Retinal pigment epithelial cell (primary cell): Measurements from ENCODE around the gene EXOC6B.

Experiments
- DNase-seq: peaks from one replicate; pipeline ENCODE4 v3.0.0-alpha.2; 2010; ENCODE audit warnings: low read depth
- H3K4me3 ChIP-seq: 2 replicates; pipeline ENCODE4 v1.5.1; 2011; ENCODE audit warnings: mild to moderate bottlenecking, low read length, control low read depth, moderate library complexity
- CTCF ChIP-seq: conservative IDR thresholded peaks from 2 replicates; pipeline ENCODE4 v1.5.1; 2011; ENCODE audit warnings: low read depth, low read length, control low read depth, inconsistent platforms

EXOC6B gene

GRCh38 chr2:72475246-72475645 lies 350.6 kb downstream of the EXOC6B start:
- no peak overlapping the region for H3K4me3 ChIP-seq
- no peak for TF ChIP-seq CTCF
- no peak for DNase-seq

GRCh38 chr2:72457801-72458516 lies 367.9 kb downstream of the EXOC6B start:
- no peak overlapping the region for H3K4me3 ChIP-seq
- no peak for DNase-seq
- no peak for TF ChIP-seq CTCF

- TF ChIP-seq CTCF: no peak
- DNase-seq: no peak
- no peak overlapping the region for H3K4me3 ChIP-seq
Observed at GRCh38 chr2:72454189-72454588, 371.6 kb downstream of the EXOC6B start.

- TF ChIP-seq CTCF: no peak
- no peak overlapping the region for H3K4me3 ChIP-seq
- DNase-seq: no peak
Observed at GRCh38 chr2:72442270-72442669, 383.6 kb downstream of the EXOC6B start.

GRCh38 chr2:72439892-72440291 lies 385.9 kb downstream of the EXOC6B start:
- TF ChIP-seq CTCF: no peak
- DNase-seq: no peak
- H3K4me3 ChIP-seq: no peak overlapping the region

GRCh38 chr2:72438364-72438763 lies 387.5 kb downstream of the EXOC6B start:
- no peak overlapping the region for H3K4me3 ChIP-seq
- TF ChIP-seq CTCF: no peak
- no peak for DNase-seq

GRCh38 chr2:72431737-72432136 lies 394.1 kb downstream of the EXOC6B start:
- H3K4me3 ChIP-seq: no peak overlapping the region
- no peak for DNase-seq
- TF ChIP-seq CTCF: no peak
